Endothelial cell of umbilical vein (primary cell): ENCODE results near the gene LINC01488. TPM values are rescaled to one million over a fixed set of nuclear protein-coding genes. Genes with fewer than 3 reads are reported as not detected.

Experiments used
- BruUV-seq: library from RNA; stranded (reverse); fragments of 400-500 nt; replicated peaks from 2 replicates; lab custom pipeline; 2021; lab: Mats Ljungman, UMichigan
- CTCF ChIA-PET: fragments of 300-600, 350-600 bp; sonication (Branson Sonifier 250); formaldehyde crosslinking; loops from one replicate; lab custom pipeline; 2021; ENCODE audit warnings: antibody characterized with exemption, inconsistent platforms; lab: Charles Lee
- POLR2A ChIA-PET: fragments of 300-600, 350-600 bp; sonication (Branson Sonifier 250); formaldehyde crosslinking; loops from one replicate; lab custom pipeline; 2021; ENCODE audit warnings: antibody characterized with exemption, inconsistent platforms; lab: Charles Lee
- DNase-seq: peaks from one replicate; pipeline ENCODE4 v3.0.0-alpha.2; 2011; ENCODE audit warnings: low read depth, low spot score
- FAIRE-seq: peaks from 2 replicates; lab custom pipeline; 2011; peaks lifted over from hg19 to GRCh38; lab: Jason Lieb, UNC
- H2AFZ ChIP-seq: 2 replicates; pipeline ENCODE4 v1.6.0; 2012; ENCODE audit warnings: low read depth, low read length, control low read depth, inconsistent platforms
- H3K27ac ChIP-seq: 2 replicates; pipeline ENCODE4 v1.5.1; 2011; ENCODE audit warnings: low read depth, mild to moderate bottlenecking, control low read depth, low read length, moderate library complexity; ENCODE audit not compliant: insufficient read depth
- H3K27me3 ChIP-seq, 2 experiments: 2 replicates each; pipeline versions ENCODE4 v1.6.0 to v1.6.1; 2011; ENCODE audit warnings: low read length in 2 of 2, mixed read lengths in 1 of 2; ENCODE audit not compliant: control insufficient read depth in 2 of 2, insufficient read depth in 2 of 2
- H3K36me3 ChIP-seq, 2 experiments: 2 replicates in 1 of 2; 3 replicates in 1 of 2; pipeline ENCODE4 v1.5.1; 2011; ENCODE audit warnings: low read length in 2 of 2, mild to moderate bottlenecking in 1 of 2, moderate library complexity in 1 of 2; ENCODE audit not compliant: control insufficient read depth in 2 of 2, insufficient read depth in 2 of 2; ENCODE audit errors: extremely low read depth in 1 of 2
- H3K4me1 ChIP-seq: 3 replicates; pipeline ENCODE4 v1.5.1; 2011; ENCODE audit warnings: mild to moderate bottlenecking, low read length; ENCODE audit not compliant: control insufficient read depth, insufficient read depth; ENCODE audit errors: extremely low read depth
- H3K4me2 ChIP-seq: 2 replicates; pipeline ENCODE4 v1.6.1; 2011; ENCODE audit warnings: low read length, control low read depth, mixed read lengths; ENCODE audit not compliant: insufficient read depth
- H3K4me3 ChIP-seq, 3 experiments: fragments of 200-600 bp in 1 of 3; sonication (generic), shearing (Covaris generic) in 1 of 3; replicated peaks in 1 of 3; 2 replicates each; pipeline ENCODE4 v1.5.1; 2011 to 2016; ENCODE audit warnings: control low read depth in 3 of 3, low read length in 3 of 3, mild to moderate bottlenecking in 2 of 3, inconsistent platforms in 1 of 3, low read depth in 1 of 3, moderate library complexity in 1 of 3; ENCODE audit not compliant: insufficient read depth in 1 of 3
- H3K79me2 ChIP-seq: 2 replicates; pipeline ENCODE4 v1.6.0; 2012; ENCODE audit warnings: low read length, inconsistent platforms; ENCODE audit not compliant: control insufficient read depth, insufficient read depth
- H3K9ac ChIP-seq: replicated peaks from 2 replicates; pipeline ENCODE3; 2011; ENCODE audit warnings: low read length, control low read depth; ENCODE audit not compliant: insufficient read depth; ENCODE audit errors: extremely low read depth
- H3K9me1 ChIP-seq: replicated peaks from 3 replicates; pipeline ENCODE4 v1.6.0; 2011; ENCODE audit warnings: mild to moderate bottlenecking, low read length; ENCODE audit not compliant: control insufficient read depth, insufficient read depth; ENCODE audit errors: extremely low read depth
- H3K9me3 ChIP-seq: replicated peaks from 2 replicates; pipeline ENCODE4 v1.5.1; 2012; ENCODE audit warnings: low read length, inconsistent platforms; ENCODE audit not compliant: control insufficient read depth, insufficient read depth
- H4K20me1 ChIP-seq: replicated peaks from 2 replicates; pipeline ENCODE3; 2011; ENCODE audit warnings: mild to moderate bottlenecking, low read length; ENCODE audit not compliant: control insufficient read depth, insufficient read depth; ENCODE audit errors: extremely low read depth
- EZH2 ChIP-seq: IDR thresholded peaks from 2 replicates; pipeline ENCODE4 v1.6.1; 2012; ENCODE audit warnings: borderline replicate concordance, low read depth, mild to moderate bottlenecking, moderate library complexity, low read length, inconsistent platforms; ENCODE audit not compliant: severe bottlenecking
- FOS ChIP-seq: IDR thresholded peaks from 2 replicates; pipeline ENCODE4 v1.6.1; 2011; ENCODE audit warnings: mild to moderate bottlenecking, low read length, moderate library complexity, borderline replicate concordance; ENCODE audit not compliant: insufficient read depth
- GATA2 ChIP-seq: IDR thresholded peaks from 2 replicates; pipeline ENCODE4 v1.7.0; 2011; ENCODE audit warnings: low read depth, mild to moderate bottlenecking, moderate library complexity, mixed read lengths, low read length; ENCODE audit not compliant: insufficient read length, insufficient read depth
- JUN ChIP-seq: IDR thresholded peaks from 2 replicates; pipeline ENCODE4 v1.6.1; 2011; ENCODE audit warnings: borderline replicate concordance, low read depth; ENCODE audit not compliant: insufficient read length, insufficient read depth
- MYC ChIP-seq: IDR thresholded peaks from one replicate; pipeline ENCODE4 v1.6.1; 2011; ENCODE audit warnings: mild to moderate bottlenecking, low read depth, low read length
- POLR2A ChIP-seq: IDR thresholded peaks from 2 replicates; pipeline ENCODE4 v1.6.1; 2012; ENCODE audit warnings: low read depth, mild to moderate bottlenecking, control low read depth, low read length
- POLR2AphosphoS5 ChIP-seq: IDR thresholded peaks from 2 replicates; pipeline ENCODE4 v1.6.1; 2012; ENCODE audit warnings: low read depth, mild to moderate bottlenecking, control low read depth, low read length, moderate library complexity; ENCODE audit not compliant: insufficient read depth
- dilution Hi-C: fragments of 300-500 bp; cut with MboI; formaldehyde crosslinking; loops from one replicate; pipeline ENCODE4 v1.15.0; 2019; ENCODE audit warnings: low sequenced_read_pairs; ENCODE audit not compliant: extremely low pct_ligation_motif_present
- intact Hi-C: fragments of 100-400 bp; cut with micrococcal nuclease; formaldehyde crosslinking; loops from one replicate; pipeline ENCODE4 v1.10.0; 2022
- polyA plus RNA-seq, 4 experiments: library from polyadenylated mRNA; depleted of rRNA in 3 of 4; stranded (reverse) in 3 of 4; unstranded in 1 of 4; fragments of >200 nt; gene quantifications; 2 replicates each; pipeline versions ENCODE4 v1.2.1 to v1.2.3, GENCODE V29; 2011 to 2012; ENCODE audit warnings: missing spikeins in 1 of 4
- total RNA-seq: library from RNA; stranded (reverse); gene quantifications from 2 replicates; pipeline ENCODE4 v1.2.3, GENCODE V29; 2021
- TF ChIP-seq, protein P1 (sequence below): IDR thresholded peaks from 2 replicates; pipeline ENCODE4 v1.6.1; 2011; ENCODE audit not compliant: insufficient read depth, insufficient read length
- TF ChIP-seq, protein P2 (sequence below), 2 donors: IDR thresholded peaks; 1 replicate in 1 of 2; 2 replicates in 1 of 2; pipeline ENCODE4 v1.5.1; 2011; ENCODE audit warnings: low read length in 2 of 2, mild to moderate bottlenecking in 2 of 2, moderate library complexity in 2 of 2, control low read depth in 1 of 2, inconsistent platforms in 1 of 2, low read depth in 1 of 2; ENCODE audit not compliant: insufficient read depth in 1 of 2; ENCODE audit errors: extremely low read depth in 1 of 2

The LINC01488 gene
- total and polyA plus RNA-seq, 2 donors (not counting 3 experiments of a cell fraction or from before 2014, with no cell fraction given): not detected

DNA sequence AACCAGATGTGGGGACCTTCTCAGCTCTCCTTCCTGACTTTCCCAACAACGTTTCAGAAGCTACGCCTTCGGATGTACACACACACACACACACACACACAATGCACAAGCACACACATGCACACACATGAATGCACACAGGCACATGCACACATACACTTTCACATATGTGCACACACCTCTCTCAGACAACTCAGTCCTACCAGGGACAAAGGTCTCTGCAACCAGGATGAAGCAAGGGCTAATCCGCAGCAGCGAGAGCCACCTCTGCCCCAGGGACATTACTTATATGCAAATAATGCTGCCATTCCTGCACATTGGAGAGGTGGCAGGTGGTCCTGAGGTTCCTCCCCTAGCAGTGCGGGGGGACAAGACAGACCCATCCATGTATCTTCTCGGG lies 27.4 kb upstream of the LINC01488 start:
- Histone ChIP-seq H3K9me1 (no peaks in the 10 kb centered on the region), H3K4me1 (peaks cover 18% of the 10 kb centered on the region), H3K27me3 (no peaks in the 10 kb centered on the region), H4K20me1 (no peaks in the 10 kb centered on the region), H2AFZ (no peak overlapping the region), H3K9me3 (no peaks in the 10 kb centered on the region), H3K9ac (no peak overlapping the region), H3K4me2 (no peak overlapping the region), H3K4me3 (no peak overlapping the region), H3K79me2 (no peaks in the 10 kb centered on the region), H3K27ac (no peak overlapping the region), H3K36me3 (no peaks in the 10 kb centered on the region)
- POLR2A ChIA-PET: no interaction called here
- no TSS peak for BruUV-seq
- TF ChIP-seq FOS: no peak
- TF ChIP-seq MYC: no peak
- TF ChIP-seq, protein P1, sequence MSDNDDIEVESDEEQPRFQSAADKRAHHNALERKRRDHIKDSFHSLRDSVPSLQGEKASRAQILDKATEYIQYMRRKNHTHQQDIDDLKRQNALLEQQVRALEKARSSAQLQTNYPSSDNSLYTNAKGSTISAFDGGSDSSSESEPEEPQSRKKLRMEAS: no peak
- TF ChIP-seq JUN: no peak
- no peak for TF ChIP-seq POLR2A
- TF ChIP-seq EZH2: no peak
- TF ChIP-seq GATA2: no peak
- TF ChIP-seq POLR2AphosphoS5: no peak
- TF ChIP-seq, protein P2, sequence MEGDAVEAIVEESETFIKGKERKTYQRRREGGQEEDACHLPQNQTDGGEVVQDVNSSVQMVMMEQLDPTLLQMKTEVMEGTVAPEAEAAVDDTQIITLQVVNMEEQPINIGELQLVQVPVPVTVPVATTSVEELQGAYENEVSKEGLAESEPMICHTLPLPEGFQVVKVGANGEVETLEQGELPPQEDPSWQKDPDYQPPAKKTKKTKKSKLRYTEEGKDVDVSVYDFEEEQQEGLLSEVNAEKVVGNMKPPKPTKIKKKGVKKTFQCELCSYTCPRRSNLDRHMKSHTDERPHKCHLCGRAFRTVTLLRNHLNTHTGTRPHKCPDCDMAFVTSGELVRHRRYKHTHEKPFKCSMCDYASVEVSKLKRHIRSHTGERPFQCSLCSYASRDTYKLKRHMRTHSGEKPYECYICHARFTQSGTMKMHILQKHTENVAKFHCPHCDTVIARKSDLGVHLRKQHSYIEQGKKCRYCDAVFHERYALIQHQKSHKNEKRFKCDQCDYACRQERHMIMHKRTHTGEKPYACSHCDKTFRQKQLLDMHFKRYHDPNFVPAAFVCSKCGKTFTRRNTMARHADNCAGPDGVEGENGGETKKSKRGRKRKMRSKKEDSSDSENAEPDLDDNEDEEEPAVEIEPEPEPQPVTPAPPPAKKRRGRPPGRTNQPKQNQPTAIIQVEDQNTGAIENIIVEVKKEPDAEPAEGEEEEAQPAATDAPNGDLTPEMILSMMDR (IDR thresholded peaks at IDR 0.05; ENCODE audit: extremely low read depth in 1 of 2, insufficient read depth in 1 of 2, low read depth in 1 of 2, low read length in 2 of 2): no peak
- no peak for DNase-seq
- CTCF ChIA-PET: no interaction called here
- dilution Hi-C loops (no loop called here), intact Hi-C loops (no loop called here)
- no peak for FAIRE-seq
